ENCODE data around the gene DGKA.
"Not testable (repeated sequence)": the region's sequence is repeated elsewhere in the genome, so short reads cannot be mapped to it uniquely, and the experiment has no call there.

The DGKA gene

DNA sequence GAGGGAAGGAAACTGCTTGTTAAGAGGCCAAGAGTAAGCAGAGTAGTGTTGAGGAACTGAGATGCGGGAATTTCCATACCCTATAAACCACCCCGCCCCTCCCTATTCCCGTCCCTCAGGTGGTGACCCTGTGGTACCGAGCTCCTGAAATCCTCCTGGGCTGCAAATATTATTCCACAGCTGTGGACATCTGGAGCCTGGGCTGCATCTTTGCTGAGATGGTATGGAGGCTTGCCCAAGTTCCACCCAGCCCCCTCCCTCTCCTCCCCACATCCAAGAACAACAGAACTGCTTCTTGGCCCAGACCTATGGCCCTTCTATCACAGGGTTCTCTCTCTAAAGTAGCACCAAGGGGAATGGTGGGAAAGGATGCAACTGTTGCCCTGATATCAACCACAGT, 38.4 kb downstream of the DGKA start:
- DNase-seq = no peak

DNA sequence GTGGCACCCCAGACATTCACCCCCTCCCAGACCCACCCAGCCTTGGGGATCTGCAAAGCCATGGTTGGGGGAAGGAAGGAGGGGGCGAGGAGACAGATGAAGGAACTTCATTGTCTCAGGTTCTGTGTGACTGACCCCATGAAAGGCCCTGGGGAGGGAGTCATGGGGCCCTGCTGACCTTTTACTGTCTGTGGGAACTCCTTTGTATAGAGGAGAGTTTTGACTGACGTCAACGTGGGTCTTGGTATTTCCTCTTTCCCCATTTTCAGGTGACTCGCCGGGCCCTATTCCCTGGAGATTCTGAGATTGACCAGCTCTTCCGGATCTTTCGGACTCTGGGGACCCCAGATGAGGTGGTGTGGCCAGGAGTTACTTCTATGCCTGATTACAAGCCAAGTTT, 39.8 kb downstream of the DGKA start:
- DNase-seq = no peak

DNA sequence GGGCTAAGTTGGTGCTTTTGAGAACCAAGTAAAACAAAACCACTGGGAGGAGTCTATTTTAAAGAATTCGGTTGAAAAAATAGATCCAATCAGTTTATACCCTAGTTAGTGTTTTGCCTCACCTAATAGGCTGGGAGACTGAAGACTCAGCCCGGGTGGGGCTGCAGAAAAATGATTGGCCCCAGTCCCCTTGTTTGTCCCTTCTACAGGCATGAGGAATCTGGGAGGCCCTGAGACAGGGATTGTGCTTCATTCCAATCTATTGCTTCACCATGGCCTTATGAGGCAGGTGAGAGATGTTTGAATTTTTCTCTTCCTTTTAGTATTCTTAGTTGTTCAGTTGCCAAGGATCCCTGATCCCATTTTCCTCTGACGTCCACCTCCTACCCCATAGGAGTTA, 41.1 kb downstream of the DGKA start:
- DNase-seq = no peak

DNA sequence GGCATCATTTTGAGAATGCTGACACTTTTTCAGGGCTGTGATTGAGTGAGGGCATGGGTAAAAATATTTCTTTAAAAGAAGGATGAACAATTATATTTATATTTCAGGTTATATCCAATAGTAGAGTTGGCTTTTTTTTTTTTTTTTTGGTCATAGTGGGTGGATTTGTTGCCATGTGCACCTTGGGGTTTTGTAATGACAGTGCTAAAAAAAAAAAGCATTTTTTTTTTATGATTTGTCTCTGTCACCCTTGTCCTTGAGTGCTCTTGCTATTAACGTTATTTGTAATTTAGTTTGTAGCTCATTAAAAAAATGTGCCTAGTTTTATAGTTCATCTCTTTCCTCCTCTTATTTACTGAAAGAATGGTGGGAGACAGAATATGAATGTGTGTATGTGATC, 41.5 kb downstream of the DGKA start:
- DNase-seq = no peak

DNA sequence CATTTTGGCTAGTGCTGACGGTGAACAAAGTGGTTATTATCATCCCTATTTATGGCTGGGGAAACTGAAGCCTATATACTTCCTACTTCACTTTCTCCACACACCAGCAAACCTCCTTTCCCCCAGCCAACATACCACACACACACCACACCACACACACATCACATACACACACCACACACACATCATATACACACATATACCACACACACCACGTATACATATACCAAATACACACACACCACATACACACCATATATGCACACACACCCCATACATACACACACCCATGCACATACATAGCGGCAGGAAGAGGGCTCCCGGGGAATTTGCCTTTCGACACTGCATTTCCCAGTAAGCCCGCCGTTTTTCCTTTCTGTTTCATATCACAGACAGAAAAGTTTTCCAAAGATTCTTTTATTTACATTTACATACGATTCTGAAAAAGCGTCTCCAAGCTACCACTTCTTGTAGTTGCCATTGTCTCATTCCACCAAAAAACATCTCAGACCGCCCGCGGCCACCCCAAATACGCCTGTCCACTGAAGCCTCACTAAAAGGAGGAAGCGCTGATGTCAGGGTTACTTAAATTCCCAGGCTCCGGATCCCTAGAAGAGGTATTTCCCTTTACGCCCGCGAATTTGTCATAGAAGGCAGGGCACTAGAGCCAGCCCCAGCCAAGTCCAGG, 42.1 kb downstream of the DGKA start:
- DNase-seq = peak in 1 of 14 donors; percentile 39

DNA sequence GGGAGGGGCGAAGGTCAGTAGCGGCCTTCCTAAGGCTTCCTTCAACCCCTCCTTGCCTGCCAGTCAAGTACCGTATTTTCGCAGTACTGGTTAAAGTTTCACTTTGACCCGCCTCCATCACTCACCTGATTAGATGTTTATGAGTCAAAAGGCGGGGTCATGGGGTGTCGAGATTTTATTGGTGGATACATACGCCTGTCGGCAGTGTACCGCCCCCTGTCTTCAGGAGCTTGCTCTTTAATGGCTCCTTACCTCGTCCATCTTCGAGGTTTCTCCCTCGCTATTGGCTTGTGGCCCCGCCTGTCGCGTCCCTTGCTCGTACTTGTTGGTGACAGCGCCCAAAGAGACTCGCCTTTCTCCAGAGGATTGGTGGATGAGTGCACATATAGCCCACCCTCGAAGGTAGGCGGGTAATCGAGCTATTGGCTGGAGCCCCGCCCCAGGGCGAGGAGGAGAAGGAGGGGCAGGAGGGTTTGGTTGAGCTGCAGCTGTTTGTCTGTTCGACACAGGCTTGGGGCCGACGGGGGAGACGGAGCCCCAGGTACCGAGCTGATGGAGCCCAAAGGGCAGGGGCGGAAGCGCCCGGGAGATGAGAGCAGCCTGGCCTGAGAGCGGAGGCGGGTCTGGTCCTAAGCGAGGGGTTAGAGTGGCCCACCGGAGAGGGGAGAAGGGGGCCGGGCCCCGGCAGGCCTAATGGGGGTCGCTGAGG, 42.8 kb downstream of the DGKA start, which contains the start of gene RAB5B:
RAB5B (plus strand) TSS at position 480 of the 709 bp plus-strand sequence. CDS start 12,883 bp downstream, outside the sequence.
- DNase-seq = peak; percentile 83 to 100 (median 98)

DNA sequence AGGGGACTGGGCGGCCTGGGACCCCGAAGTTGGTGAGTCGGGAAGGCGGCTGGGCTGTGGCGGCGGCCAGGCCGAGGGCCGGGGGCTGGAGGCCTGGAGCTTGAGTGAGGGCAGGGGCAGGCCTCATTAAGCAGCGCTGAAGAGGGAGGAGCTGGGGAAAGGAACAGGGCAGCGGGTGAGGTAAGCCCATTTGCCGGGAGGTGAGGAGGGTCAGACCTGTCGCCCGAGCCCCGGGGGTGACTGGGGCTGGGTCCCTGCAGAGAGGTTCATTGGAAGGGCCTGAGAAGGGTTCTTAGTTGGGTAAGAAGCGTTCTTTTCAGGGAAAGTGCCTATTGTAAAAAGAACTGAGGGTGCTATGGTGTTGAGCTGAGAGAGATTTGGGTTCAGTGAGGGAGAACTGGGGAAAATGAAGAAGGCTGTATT, 43.4 kb downstream of the DGKA start:
- peak in 1 of 14 donors; percentile 52 for DNase-seq

DNA sequence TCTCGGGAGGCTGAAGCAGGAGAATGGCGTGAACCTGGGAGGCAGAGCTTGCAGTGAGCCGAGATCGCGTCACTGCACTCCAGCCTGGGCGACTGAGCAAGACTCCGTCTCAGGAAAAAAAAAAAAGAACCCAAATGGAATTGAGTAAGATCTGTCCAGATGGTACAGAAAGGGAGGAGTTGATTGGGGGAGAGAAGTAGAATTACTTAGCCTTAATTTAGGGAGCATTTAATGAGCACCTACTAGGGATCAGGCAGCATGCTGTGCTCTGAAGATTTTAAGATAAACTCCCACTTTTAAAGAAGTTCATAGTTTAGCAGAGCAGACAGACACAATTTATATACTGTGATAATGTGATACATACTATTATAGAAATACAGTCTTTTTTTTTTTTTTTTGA, 47.4 kb downstream of the DGKA start:
- no peak for DNase-seq

DNA sequence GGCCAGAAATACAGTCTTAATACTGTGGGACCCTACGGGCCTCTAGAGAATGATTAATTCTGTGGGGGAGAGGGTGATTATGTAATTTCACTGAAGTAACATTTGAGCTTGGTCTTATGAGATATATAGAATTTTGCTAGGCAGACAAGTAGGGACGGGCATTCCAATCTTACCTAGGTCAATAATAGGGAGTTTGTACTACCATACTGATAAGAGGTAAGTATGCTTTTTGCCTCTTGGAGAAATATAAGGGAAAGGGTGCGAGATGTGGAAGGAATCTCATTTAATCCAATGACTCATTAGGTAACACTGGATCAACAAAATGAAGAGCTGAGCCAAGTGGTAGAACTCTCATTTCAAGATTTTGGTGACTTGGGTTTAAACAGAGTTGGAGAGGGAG, 48.1 kb downstream of the DGKA start:
- no peak for DNase-seq

DNA sequence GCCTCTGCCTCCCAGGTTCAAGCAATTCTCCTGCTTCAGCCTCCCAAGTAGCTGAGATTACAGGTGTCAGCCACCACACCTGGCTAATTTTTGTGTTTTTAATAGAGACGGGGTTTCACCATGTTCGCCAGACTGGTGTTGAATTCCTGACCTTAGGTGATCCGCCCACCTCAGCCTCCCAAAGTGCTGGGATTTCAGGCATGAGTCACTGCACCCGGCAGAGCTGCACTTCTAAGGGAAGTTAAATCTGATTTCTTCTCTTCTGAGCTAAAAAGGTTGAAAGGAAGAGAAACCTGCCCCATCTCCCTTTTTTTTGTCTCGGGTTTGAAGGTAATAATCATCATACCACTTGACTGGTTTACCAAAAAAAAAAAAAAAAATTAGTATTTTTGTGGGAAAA, 50.9 kb downstream of the DGKA start:
- not testable (repeated sequence) for DNase-seq

DNA sequence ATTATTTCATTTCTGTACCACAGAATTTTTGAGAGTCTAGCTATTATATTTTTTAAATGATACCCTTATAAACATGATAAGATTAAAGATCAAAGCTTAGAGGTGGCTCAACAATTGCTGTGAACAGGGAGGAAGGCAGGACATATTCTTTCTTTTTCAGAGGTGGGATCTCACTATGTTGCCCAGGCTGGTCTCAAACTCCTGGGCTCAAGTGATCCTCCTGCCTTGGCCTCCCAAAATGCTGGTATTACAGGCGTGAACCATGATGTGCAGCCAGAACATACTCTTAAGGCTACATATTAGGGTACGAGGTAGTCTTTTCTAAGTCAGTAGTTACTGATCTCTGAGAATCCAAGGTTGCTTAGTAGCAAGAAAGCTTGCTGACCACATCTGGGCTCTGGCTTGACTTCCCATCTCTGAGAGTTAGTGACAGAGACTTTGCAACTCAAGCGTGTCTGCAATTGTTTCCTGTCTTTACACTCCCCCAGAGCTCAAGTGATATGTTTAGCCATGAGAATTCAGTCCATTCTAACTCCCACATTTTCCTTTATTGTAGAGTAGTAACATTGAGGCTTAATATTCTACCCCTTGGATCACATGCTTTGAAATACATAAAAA, 51.5 kb downstream of the DGKA start:
- no peak for DNase-seq

DNA sequence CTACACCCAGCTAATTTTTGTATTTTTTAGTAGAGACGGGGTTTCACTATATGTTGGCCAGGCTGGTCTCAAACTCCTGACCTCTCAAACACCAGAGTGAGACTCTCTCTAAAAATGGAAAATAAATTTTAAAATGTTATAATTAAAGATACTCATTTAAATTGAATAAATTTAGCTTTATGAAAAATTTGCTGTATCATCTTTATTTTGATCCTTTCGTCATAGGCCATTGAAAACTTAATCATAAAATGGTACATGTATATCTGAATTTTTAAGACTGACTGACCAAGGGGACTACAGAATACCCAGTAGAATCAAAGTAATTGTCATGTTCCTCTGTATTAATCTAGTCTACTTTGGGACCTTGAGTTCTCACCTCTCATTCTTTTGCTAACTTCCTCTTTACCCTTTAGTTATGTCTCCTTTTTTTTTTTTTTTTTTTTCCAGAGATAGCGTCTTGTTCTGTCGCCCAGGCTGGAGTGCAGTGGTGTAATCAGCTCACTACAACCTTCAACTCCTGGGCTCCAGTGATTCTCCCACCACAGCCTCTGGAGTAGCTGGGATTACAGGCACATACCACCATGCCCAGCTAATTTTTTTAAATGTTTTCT, 52.4 kb downstream of the DGKA start:
- DNase-seq = no peak

DNA sequence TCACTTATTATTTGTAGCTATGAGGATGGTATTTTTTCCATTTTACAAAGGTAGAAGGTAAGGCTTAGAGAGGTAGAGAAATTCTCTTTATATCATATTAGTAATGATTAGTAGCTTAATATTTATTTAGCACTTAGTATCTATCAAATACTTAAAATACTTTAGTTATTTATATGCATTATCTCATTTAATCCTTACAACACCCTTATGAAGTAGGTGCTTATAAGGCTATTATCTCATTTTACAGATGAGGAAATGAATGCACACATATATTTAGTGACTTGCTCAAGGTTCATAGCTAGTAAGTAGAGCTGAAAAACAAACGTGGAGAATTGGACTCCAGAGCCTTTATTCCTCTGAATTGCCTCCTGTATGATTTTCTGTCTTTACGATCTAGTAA, 53.9 kb downstream of the DGKA start:
- no peak for DNase-seq

DNA sequence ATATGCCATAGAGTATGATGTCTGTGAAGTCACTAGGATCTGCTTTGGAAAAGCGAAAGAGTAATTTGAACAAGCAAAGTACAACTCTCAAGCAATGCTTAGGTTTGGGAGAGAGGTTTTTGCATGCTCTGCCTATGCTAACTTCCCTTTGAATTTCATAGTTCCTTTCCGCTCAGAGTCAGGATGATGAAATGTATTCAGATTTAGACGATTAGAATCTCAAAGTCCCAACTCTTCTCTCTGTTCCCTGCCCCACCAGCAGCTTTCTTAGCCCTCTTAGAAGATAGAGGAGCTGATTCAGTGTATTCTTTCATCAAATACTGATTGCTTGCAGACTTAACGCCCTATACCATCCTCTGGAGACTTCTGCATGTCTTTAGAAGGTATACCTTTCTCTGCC, 54.4 kb downstream of the DGKA start:
- no peak for DNase-seq

DNA sequence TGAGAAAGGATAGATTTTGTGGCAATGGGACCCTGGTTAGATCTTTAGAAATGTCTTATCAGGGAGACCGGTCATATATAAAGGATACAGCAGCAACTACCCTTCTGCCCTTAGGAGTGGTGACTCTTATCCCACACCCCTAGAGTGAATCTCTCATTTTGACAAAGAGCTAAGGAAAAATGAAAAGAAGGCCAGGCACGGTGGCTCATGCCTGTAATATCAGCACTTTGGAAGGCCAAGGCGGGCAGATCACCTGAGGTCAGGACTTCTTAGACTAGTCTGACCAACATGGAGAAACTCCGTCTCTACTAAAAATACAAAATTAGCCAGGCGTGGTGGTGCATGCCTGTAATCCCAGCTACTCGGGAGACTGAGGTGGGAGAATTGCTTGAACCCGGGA, 55.0 kb downstream of the DGKA start:
- not testable (repeated sequence) for DNase-seq

DNA sequence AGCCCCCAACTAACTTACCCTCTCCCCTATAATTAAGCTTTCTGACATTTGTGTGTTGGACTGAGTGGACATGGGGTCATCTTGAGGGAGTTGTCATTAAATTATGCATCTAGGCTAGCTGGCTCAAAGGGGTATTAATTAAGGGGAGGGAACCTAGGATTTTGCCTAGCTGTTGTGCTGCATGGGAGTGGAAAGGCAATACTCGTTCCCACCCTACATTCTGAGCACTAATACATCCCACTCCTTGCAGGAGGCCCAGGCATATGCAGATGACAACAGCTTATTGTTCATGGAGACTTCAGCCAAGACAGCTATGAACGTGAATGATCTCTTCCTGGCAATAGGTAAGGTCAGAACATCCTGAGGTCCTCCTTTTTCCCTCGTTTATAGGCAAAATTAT, 60.1 kb downstream of the DGKA start:
- DNase-seq = no peak

DNA sequence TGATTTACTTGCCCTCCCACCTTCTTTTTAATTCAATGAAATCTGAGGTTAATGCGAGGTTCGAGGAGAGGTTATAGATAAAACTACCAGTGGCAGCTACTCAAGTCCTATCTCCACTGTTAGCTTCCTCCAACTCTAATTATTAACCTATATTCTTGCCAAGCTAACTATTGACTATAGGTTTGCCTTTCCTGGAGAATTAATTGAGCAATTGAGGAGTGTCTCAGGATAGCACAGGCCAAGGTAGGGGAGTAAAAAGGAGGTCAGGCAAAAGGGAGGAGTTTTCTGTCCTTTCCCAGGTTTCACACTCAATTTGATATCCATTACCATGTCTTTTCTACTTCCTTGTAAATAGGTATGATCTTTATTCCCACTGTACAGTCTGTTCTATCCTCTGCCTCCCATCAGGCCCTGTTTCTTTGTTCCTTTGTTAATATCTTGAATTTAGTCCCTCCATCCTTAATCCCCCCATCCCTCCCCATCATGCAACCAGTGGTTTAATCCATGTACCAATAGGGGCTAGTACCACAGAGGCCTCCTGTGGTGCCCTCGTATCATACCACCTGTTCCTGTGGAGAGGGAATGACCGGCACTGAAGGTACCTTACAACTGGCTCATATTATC, 62.4 kb downstream of the DGKA start:
- no peak for DNase-seq

DNA sequence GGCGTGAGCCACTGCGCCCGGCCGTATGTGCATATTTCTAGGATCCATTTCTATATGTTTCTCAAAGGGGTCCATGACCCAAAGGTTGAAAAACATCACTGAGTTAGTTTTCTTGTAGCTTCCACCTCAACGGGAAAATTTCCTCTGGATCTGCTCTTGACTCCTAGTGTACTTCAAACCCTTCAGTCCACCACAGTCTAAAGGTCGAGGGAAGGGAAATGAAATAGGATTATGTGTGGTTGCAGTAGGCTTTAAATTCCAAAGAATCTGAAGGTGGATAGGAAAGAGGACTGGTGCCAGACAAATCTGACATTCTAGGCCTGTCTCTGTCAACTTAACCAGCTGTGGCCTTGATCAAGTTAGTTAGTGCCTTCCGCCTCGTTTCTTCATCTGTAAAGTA, 64.4 kb downstream of the DGKA start:
- DNase-seq = no peak

DNA sequence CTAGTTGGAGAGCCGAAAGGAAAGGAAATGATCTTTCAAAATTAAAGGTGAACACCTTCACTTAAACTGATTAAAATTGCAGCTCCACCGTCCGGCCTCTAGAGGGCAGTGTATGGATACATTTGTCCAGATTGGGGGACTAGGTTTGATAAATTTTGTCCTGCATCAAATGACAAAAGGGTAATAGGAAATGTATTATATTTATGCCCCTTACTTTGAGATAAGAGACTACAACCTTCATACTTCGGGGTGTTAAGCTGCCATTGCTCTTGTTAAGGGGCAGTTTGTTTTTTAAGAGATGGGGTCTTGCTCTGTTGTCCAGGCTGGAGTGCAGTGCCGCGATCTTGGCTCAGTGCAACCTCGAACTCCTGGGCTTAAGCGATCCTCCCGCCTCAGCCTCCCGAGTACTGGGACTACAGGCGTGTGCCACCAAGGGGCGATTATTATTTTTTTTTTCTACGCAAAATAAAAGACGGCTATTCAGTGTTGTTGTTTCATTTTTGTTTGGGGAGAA, 65.3 kb downstream of the DGKA start:
- DNase-seq = peak in 9 of 14 donors; percentile 1 to 67 (median 16)

DNA sequence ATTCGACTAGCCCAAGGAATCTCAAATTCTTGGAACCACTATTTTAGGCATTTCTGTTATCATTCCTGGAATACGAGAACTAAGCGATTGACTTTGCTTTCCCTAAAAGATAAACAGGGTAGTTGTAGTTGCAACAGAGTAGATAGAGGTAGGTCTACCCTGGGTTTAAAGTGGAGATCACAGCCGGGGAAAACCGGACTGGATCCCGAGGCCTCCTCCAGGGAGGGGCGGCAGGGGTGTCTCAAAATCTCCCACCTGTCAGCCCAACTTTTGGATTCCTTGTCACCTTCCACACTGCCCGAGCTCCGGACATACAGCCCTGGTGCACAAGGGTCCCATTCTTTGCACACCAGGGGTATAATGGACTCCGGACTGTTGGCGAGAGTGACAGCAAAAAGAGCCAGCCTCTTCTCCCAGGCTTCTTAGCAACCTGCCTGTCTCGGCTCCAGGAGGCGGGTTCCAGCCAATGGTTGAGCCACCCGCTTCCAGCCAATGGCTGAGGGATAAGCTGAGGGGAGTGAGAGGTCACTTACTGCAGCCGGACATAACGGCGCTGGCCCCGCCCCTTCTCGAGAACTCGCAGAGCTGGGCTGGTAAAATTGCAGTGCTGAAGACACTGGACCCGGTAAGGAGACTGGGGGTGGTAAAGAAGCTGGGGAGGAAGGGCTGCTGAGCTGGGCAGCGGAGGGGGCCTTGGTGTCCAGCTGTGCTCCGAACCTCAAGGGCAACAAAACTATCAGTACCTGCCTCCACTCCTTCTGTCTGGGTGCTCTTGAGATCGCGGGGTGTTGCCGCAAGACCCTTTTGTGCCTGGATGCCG, 66.0 kb downstream of the DGKA start, which contains the start of gene SUOX:
SUOX (plus strand) TSS at position 562 of the 820 bp plus-strand sequence. CDS start 4,946 bp downstream, outside the sequence.
- peak; percentile 67 to 98 (median 90) for DNase-seq

DNA sequence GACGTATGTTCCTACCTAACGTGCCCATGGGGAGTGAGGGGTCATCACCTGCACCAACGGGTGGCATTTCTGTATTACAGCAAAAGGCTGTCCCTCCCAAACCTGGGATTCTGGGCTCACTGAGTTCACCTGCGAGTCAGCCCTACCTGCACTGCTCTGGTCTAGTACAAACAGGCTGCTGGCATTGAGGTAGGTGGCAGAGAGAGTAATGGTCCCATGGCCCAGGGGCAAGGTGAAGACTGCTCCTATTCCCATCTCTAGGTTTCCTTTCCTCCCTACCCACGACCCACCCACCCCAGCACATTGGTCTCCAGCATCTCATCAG, 66.5 kb downstream of the DGKA start:
- DNase-seq = peak in 3 of 14 donors; percentile 23 to 54 (median 52)

DNA sequence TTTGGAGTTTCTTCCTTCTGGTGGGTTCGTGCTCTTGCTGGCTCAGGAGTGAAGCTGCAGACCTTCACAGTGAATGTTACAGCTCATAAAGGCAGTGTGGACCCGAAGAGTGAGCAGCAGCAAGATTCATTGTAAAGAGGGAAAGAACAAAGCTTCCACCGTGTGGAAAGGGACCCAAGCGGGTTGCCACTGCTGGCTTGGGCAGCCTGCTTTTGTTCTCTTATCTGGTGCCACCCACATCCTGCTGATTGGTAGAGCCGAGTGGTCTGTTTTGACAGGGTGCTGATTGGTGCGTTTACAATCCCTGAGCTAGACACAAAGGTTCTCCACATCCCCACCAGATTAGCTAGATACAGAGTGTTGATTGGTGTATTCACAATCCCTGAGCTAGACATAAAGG, 68.6 kb downstream of the DGKA start:
- not testable (repeated sequence) for DNase-seq

Measured in C1 segment of cervical spinal cord (tissue), 14 donors.